22Rv1 (cell line): ENCODE results near the gene CRYGA.

Source experiments
- CTCF ChIP-seq: fragments of 450-650 bp; IDR thresholded peaks from 2 replicates; pipeline ENCODE4 v1.5.1; 2017; ENCODE audit warnings: mild to moderate bottlenecking
- ZFX ChIP-seq: fragments of 450-650 bp; IDR thresholded peaks from 2 replicates; pipeline ENCODE4 v1.6.1; 2017; ENCODE audit warnings: antibody characterized with exemption, borderline replicate concordance

GRCh38 chr2:208130712-208131110, 32.7 kb downstream of the CRYGA start:
- TF ChIP-seq CTCF (no peak), ZFX (no peak)
